T-helper 2 cell (primary cell): Measurements from ENCODE around the gene MEIOSIN.
"Not testable (repeated sequence)": the region's sequence is repeated elsewhere in the genome, so short reads cannot be mapped to it uniquely, and the experiment has no call there.

Source experiments
- DNase-seq, 5 experiments: peaks; one replicate each; pipeline versions ENCODE4 v3.0.0 to v3.0.0-alpha.2; 2012 to 2022
- total RNA-seq, 2 donors: gene quantifications; one replicate each; lab custom pipeline; 2026; lab: John Stamatoyannopoulos, UW

The MEIOSIN gene
- 0 reads per million in 2 donors for total RNA-seq

- no peak for DNase-seq
Observed at GRCh38 chr19:45733160-45733810, at the start of gene MEIOSIN. Gene MEIOSIN (plus strand): TSS chr19:45733439. CDS start chr19:45735377, 1,938 bp downstream.

GRCh38 chr19:45685045-45685444, 48.2 kb upstream of the MEIOSIN start:
- DNase-seq, result not testable (repeated sequence)

DNA sequence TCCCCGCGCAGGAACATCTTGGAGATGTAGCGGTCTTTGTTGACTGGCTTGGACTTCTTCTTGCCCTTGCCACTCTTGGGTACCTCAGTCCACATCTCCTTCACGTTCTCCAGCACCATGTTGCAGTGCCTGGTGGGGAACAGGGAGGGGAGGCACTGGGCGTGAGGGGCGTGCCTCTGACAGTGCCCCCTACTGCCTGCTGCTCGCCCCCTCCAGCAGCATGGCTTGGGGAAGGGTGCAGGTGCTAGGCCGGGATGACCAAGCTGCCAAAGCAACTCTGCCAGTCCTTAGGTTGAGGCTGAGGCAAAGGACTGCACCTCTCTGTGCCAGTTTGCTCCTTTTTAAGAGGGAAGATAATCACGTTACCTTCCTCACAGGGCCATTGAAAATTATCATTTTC, 45.6 kb upstream of the MEIOSIN start:
- no peak for DNase-seq

DNA sequence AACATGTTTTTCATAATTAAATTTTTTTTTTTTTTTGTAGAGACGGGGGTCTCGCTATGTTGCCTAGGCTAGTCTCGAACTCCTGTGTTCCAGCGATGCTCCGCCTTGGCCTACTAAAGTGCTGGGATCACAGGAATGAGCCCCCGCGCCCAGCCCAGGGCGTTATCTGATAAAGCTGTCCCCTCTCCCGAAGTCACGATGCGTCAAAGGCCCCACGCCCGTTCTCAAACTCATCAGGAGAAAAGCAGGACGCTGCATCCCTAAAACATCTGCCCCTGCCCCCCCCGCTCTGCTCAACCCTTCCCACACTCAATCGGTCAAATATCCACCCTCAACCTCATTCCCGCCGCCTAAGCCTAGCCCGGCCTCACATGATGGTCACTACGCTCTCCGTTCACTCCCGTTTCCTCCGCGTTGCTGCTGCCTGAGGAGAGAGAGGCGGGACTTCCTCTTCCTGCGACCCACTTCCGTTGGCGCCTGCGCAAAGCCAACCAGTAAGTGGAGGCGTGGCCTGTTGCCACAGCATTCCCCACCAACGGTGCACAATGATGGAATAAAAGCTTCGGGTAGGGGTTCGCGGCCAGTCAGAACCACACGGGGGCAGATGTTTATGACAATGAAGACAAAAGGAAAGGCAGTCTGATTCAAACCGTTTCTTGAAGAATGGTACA, 41.6 kb upstream of the MEIOSIN start, which contains the start of gene SNRPD2:
SNRPD2 (minus strand) TSS at position 438 of the 671 bp plus-strand sequence; CDS start at position 373, 65 bp downstream.
- peak; percentile 76 to 93 (median 87) for DNase-seq

DNA sequence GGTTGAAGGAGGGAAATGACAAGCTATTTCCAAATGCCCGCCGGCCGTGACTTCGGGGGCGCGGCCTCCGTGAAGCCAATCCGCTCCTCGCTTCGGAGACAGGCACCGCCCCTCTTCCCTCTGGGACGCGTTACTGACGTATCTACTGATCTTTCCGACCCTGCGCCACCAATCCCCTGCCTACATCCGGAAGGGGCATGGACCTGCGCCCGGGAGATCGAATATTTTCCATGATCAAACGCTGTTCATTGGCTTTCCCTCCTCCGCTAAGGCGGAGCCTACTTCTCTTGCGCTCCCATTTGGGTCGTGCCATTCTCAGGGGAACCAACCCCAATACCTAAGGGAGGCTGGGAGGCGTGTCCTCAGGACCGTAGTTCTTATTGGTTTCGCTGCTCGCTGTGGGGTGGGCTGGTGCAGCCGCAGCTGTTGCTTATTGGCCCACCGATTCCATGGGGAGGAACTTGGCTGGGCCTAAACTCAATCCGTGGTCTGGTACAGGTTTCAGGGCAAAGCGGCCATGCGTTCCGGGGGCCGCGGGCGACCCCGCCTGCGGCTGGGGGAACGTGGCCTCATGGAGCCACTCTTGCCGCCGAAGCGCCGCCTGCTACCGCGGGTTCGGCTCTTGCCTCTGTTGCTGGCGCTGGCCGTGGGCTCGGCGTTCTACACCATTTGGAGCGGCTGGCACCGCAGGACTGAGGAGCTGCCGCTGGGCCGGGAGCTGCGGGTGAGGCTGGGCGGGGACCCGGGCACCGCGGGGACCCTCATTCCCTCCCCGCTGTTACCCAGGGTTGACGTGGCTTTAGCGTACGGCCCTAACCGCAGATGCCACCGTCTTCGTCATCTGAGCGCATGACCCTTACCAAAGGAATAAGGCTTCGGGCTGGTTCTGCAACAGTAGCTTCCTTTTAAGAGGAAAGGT, 40.8 kb upstream of the MEIOSIN start, which contains the start of gene QPCTL:
QPCTL (plus strand) TSS at position 480 of the 919 bp plus-strand sequence; CDS start at position 518, 38 bp downstream.
- peak; percentile 85 to 100 (median 96) for DNase-seq

GRCh38 chr19:45693106-45693788, 40.0 kb upstream of the MEIOSIN start:
- peak; percentile 49 to 70 (median 68) for DNase-seq

- no peak for DNase-seq
Observed at GRCh38 chr19:45701676-45702075, 31.6 kb upstream of the MEIOSIN start.

DNA sequence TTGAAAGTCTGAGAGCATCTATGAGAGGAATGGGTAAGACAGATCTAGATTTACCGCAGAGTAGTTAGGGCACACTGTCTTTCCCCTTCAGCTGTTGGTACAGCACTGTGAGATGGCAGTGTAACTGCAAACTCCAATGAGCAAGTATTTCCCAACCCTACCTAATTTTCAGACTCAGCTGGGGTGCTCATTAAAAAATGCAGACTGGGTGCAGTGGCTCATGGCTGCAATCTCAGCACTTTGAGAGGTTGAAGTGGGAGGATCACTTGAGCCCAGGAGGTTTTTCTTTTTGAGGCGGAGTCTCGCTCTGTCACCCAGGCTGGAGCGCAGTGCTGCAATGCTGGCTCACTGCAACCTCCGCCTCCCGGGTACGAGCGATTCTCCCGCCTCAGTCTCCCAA, 28.1 kb upstream of the MEIOSIN start:
- DNase-seq, result no peak

GRCh38 chr19:45705710-45706415, 27.4 kb upstream of the MEIOSIN start:
- DNase-seq, result no peak

- no peak for DNase-seq
Observed at GRCh38 chr19:45710356-45711130, 22.7 kb upstream of the MEIOSIN start.

DNA sequence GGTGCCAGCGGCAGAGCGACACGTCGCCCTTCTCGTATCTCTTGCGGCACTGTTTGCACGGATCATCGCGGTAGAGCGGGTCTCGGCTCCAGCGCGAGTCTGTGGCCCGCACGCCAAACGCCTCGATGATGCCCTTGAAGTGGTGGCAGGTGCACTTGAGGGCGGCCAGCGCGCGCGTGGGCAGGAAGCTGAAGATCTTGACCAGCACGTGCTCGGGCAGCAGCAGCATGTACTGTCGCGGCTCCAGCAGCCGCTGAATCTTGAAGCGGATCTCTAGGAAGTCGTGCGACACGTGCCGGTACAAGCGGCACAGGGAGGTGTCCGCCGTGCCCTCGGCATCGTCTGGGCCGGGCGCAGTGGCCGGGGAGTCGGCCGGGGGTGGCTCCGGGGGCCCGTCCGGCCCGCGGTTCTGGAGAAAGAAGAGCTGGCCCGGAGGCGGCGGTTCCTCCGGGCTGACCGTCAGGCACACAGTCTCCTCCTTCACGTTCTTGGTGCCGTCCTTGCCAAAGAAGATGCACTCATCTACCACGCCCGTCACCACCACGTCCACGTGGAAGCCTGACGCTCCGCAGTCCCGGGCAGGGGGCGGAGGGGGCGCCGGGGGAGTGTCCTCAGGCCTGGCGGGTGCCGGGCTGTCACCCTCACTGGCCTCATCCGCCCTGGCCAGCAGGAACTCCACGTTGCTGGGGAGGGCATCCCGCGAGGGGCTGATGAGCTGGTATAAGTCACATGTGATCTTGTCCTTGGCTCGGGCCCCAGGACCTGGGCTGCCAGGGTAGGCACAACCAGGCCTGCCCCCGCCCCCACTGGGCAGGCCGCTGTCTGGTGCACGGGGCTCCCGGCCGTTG, 21.2 kb upstream of the MEIOSIN start:
- no peak for DNase-seq

- DNase-seq, result no peak
Observed at GRCh38 chr19:45712699-45713067, 20.6 kb upstream of the MEIOSIN start.

DNA sequence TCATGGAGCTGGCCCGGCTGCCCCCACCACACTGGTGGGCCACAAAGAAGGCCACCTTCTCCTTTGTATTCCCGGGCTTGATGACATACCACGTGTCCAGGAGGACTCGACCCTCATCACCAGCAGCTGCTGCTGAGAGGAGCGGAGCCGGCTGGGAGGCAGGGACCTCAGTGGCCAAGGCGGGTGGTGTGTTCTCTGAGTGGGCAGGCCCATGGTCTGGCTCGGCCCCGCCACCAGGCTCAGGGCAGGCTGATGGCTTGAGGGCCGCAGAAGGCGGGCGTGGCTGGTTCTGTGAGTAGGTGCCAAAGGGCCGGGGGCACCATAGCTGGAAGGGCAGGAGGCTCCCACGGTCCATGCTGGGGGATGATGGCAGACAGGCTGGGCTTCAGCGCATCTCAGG, 20.1 kb upstream of the MEIOSIN start:
- DNase-seq, result no peak

DNA sequence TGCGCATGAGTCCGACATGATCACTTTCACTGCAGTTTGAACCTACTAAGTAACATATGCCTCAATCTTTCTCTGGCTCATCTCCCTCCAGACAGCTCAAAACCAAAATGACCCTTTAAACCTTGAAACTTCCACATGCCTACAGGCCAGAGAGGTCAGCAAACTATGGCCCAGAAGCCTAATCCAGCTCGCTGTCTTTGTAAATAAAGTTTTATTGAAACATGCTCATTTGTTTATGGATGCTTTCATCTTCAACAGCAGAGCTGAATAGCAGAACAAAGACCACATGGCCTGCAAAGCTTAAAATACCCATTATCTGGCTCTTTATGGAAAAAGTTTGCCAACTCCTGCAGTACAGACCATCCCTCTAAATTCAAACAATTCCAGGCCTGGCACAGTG, 18.1 kb upstream of the MEIOSIN start:
- no peak for DNase-seq

DNA sequence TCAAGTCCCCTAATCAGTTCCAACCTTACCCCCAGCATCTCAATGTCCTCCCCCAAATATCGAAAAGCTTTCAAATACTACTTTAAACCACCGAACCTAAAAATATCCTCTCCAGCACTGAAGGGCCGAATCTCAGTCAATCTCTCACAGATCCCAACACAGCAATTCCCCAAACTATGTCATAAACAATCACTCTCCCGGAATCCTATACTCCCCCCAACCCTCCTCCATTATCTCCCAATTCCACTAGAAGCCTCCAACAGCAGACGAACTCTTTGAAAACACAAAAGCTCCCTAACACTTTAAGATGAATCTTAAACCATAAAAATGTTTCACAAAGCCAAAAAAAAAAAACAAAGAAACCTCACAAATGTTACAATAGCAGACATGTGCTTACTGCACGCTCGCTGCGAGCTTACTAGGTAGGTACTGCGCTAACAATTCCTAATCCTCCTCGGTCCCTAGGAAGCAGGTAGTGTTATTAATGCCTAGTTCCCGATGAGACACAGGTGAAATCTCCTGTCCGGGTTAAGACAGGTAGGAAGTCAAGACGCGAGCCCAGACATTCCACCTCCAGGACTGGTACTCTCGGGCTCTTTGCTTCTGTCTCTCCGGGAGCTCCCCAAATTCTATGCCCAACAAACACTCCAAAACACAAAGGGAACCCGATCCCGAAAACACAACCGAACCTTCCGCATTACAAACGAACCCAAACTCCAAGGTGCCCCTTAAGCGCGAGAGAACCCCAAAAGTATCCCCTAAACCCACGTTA, 16.7 kb upstream of the MEIOSIN start:
- peak in 1 of 5 experiments; percentile 27 for DNase-seq

DNA sequence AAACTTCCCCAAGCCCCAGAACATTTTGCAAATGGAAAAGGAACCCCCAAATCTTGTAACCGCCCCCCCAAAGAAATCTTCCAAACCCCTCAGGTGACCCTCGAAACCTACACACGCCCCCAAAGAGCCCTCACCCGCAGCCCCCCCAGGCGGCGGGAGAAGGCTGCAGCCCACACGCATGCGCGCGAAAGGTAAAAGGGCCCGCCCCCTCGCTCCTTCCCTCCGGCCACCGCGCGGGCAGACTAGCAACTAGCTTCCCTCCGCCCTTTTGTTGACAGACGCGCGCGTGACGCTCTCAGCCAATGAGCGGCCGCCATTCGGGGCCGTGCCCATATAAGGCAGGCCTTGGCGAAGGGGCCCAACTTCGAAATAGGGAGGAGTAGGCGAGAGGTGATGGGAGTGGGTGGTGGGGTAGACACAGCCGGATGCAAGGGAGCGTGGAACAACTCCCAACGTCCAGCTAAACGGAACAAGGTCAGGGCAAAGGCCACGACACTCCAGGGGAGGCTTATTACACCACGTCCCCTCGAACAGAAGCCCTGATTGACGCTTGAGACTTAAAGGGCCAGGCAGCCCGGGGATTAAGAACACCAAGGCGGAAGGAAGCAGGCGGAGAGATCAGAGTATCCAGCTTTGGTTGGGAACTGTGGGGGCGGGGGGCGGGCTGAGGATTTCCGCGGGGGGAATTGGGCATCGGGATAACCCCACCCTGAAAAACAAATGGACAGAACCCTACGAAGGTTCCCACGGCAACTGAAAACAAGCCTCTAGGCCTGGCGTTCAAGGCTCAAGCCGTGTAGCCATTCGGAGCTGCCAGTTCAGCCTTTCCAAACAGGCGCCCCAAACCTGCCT, 15.9 kb upstream of the MEIOSIN start:
- peak; percentile 93 to 100 (median 97) for DNase-seq

- no peak for DNase-seq
Observed at GRCh38 chr19:45717983-45718650, 15.1 kb upstream of the MEIOSIN start.
